PC-3 (cell line): ENCODE data around the gene CDK16.

Experiments used
- EZH2 ChIP-seq: fragments of 300-600 bp; sonication (generic); IDR thresholded peaks from one replicate; pipeline ENCODE4 v1.6.1; 2017; ENCODE audit warnings: antibody characterized with exemption, mild to moderate bottlenecking, low read length; ENCODE audit not compliant: unreplicated experiment
- TF ChIP-seq, protein P1 (sequence below): fragments of 300-600 bp; sonication (generic); conservative IDR thresholded peaks from 2 replicates; pipeline ENCODE4 v1.5.1; 2017; ENCODE audit warnings: antibody characterized with exemption, low read depth, mild to moderate bottlenecking, low read length

DNA sequence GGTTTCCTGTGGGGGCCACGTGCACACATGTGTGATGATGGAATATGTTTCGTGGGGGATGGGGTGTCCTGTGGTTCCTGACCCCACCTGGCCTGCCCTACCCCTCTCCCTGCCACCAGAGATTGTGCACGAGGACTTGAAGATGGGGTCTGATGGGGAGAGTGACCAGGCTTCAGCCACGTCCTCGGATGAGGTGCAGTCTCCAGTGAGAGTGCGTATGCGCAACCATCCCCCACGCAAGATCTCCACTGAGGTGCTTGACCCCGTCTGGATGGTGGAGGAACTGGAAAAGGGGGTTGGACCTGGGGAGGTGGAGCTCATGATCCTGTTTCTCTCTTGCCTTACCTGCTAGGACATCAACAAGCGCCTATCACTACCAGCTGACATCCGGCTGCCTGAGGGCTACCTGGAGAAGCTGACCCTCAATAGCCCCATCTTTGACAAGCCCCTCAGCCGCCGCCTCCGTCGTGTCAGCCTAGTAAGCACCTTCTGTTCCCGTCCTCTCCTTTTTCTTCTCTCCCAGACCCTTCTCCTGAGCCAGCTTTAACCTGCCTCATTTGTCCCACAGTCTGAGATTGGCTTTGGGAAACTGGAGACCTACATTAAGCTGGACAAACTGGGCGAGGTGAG lies 5.9 kb downstream of the CDK16 start:
- TF ChIP-seq, protein P1, sequence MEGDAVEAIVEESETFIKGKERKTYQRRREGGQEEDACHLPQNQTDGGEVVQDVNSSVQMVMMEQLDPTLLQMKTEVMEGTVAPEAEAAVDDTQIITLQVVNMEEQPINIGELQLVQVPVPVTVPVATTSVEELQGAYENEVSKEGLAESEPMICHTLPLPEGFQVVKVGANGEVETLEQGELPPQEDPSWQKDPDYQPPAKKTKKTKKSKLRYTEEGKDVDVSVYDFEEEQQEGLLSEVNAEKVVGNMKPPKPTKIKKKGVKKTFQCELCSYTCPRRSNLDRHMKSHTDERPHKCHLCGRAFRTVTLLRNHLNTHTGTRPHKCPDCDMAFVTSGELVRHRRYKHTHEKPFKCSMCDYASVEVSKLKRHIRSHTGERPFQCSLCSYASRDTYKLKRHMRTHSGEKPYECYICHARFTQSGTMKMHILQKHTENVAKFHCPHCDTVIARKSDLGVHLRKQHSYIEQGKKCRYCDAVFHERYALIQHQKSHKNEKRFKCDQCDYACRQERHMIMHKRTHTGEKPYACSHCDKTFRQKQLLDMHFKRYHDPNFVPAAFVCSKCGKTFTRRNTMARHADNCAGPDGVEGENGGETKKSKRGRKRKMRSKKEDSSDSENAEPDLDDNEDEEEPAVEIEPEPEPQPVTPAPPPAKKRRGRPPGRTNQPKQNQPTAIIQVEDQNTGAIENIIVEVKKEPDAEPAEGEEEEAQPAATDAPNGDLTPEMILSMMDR, result no peak
- TF ChIP-seq EZH2, result no peak
